ENCODE measurements around the gene CCR5AS.

The CCR5AS gene

DNA sequence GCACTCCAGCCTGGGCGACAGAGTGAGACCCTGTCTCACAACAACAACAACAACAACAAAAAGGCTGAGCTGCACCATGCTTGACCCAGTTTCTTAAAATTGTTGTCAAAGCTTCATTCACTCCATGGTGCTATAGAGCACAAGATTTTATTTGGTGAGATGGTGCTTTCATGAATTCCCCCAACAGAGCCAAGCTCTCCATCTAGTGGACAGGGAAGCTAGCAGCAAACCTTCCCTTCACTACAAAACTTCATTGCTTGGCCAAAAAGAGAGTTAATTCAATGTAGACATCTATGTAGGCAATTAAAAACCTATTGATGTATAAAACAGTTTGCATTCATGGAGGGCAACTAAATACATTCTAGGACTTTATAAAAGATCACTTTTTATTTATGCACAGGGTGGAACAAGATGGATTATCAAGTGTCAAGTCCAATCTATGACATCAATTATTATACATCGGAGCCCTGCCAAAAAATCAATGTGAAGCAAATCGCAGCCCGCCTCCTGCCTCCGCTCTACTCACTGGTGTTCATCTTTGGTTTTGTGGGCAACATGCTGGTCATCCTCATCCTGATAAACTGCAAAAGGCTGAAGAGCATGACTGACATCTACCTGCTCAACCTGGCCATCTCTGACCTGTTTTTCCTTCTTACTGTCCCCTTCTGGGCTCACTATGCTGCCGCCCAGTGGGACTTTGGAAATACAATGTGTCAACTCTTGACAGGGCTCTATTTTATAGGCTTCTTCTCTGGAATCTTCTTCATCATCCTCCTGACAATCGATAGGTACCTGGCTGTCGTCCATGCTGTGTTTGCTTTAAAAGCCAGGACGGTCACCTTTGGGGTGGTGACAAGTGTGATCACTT is 34.1 kb downstream of the CCR5AS start:
- peaks cover 3 to 15% (median 9%) of the 10 kb centered on the region in 3 donors for H3K27me3 ChIP-seq (ENCODE audit: control insufficient read depth in 3 of 3, insufficient read depth in 3 of 3, low read length in 3 of 3)
- no peak overlapping the region for H3K9ac ChIP-seq (ENCODE audit: low read depth in 1 of 3, low read length in 3 of 3)
- H3K4me1 ChIP-seq (ENCODE audit: control insufficient read depth in 3 of 3, insufficient read depth in 3 of 3, low read length in 3 of 3): no peaks in the 10 kb centered on the region
- no peaks in the 10 kb centered on the region for H3K36me3 ChIP-seq (ENCODE audit: control insufficient read depth in 3 of 3, insufficient read depth in 3 of 3, low read length in 3 of 3)
- H3K27ac ChIP-seq (ENCODE audit: low read depth, low read length): no peak overlapping the region
- H3K4me3 ChIP-seq (ENCODE audit: low read length in 3 of 3): no peak overlapping the region
- H3K9me3 ChIP-seq (ENCODE audit: control insufficient read depth in 3 of 3, low read length in 3 of 3): no peaks in the 10 kb centered on the region

DNA sequence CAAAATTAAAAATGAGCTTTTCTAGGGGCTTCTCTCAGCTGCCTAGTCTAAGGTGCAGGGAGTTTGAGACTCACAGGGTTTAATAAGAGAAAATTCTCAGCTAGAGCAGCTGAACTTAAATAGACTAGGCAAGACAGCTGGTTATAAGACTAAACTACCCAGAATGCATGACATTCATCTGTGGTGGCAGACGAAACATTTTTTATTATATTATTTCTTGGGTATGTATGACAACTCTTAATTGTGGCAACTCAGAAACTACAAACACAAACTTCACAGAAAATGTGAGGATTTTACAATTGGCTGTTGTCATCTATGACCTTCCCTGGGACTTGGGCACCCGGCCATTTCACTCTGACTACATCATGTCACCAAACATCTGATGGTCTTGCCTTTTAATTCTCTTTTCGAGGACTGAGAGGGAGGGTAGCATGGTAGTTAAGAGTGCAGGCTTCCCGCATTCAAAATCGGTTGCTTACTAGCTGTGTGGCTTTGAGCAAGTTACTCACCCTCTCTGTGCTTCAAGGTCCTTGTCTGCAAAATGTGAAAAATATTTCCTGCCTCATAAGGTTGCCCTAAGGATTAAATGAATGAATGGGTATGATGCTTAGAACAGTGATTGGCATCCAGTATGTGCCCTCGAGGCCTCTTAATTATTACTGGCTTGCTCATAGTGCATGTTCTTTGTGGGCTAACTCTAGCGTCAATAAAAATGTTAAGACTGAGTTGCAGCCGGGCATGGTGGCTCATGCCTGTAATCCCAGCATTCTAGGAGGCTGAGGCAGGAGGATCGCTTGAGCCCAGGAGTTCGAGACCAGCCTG is 35.1 kb downstream of the CCR5AS start:
- Histone ChIP-seq H3K27ac (ENCODE audit: low read depth, low read length) (no peak overlapping the region), H3K9ac (ENCODE audit: low read depth in 1 of 3, low read length in 3 of 3) (no peak overlapping the region), H3K36me3 (ENCODE audit: control insufficient read depth in 3 of 3, insufficient read depth in 3 of 3, low read length in 3 of 3) (no peaks in the 10 kb centered on the region), H3K4me3 (ENCODE audit: low read length in 3 of 3) (no peak overlapping the region), H3K9me3 (ENCODE audit: control insufficient read depth in 3 of 3, low read length in 3 of 3) (no peaks in the 10 kb centered on the region), H3K27me3 (ENCODE audit: control insufficient read depth in 3 of 3, insufficient read depth in 3 of 3, low read length in 3 of 3) (peaks cover 3 to 15% (median 10%) of the 10 kb centered on the region in 3 donors), H3K4me1 (ENCODE audit: control insufficient read depth in 3 of 3, insufficient read depth in 3 of 3, low read length in 3 of 3) (no peaks in the 10 kb centered on the region)

- Histone ChIP-seq H3K36me3 (ENCODE audit: control insufficient read depth in 3 of 3, insufficient read depth in 3 of 3, low read length in 3 of 3) (no peaks in the 10 kb centered on the region), H3K27ac (ENCODE audit: low read depth, low read length) (no peak within 1 kb of the TSS), H3K4me3 (ENCODE audit: low read length in 3 of 3) (no peak within 1 kb of the TSS), H3K27me3 (ENCODE audit: control insufficient read depth in 3 of 3, insufficient read depth in 3 of 3, low read length in 3 of 3) (peaks cover 3 to 15% (median 13%) of the 10 kb centered on the region in 3 donors), H3K9ac (ENCODE audit: low read depth in 1 of 3, low read length in 3 of 3) (no peak within 1 kb of the TSS), H3K4me1 (ENCODE audit: control insufficient read depth in 3 of 3, insufficient read depth in 3 of 3, low read length in 3 of 3) (no peaks in the 10 kb centered on the region), H3K9me3 (ENCODE audit: control insufficient read depth in 3 of 3, low read length in 3 of 3) (no peaks in the 10 kb centered on the region)
Observed at GRCh38 chr3:46370839-46371518, 35.9 kb downstream of the CCR5AS start, which contains the start of gene CCR5. Gene CCR5 (plus strand): TSS chr3:46370946. CDS start chr3:46372903, 1,957 bp downstream.

- Histone ChIP-seq H3K27me3 (ENCODE audit: control insufficient read depth in 3 of 3, insufficient read depth in 3 of 3, low read length in 3 of 3) (peaks cover 3 to 11% (median 8%) of the 10 kb centered on the region in 3 donors), H3K27ac (ENCODE audit: low read depth, low read length) (no peak overlapping the region), H3K4me1 (ENCODE audit: control insufficient read depth in 3 of 3, insufficient read depth in 3 of 3, low read length in 3 of 3) (no peaks in the 10 kb centered on the region)
Observed at GRCh38 chr3:46369675-46370132, 37.2 kb downstream of the CCR5AS start.

GRCh38 chr3:46369151-46369550 is 37.7 kb downstream of the CCR5AS start:
- Histone ChIP-seq H3K9ac (ENCODE audit: low read depth in 1 of 3, low read length in 3 of 3) (no peak overlapping the region), H3K27ac (ENCODE audit: low read depth, low read length) (no peak overlapping the region), H3K27me3 (ENCODE audit: control insufficient read depth in 3 of 3, insufficient read depth in 3 of 3, low read length in 3 of 3) (peaks cover 3 to 9% (median 8%) of the 10 kb centered on the region in 3 donors), H3K9me3 (ENCODE audit: control insufficient read depth in 3 of 3, low read length in 3 of 3) (no peaks in the 10 kb centered on the region), H3K4me3 (ENCODE audit: low read length in 3 of 3) (no peak overlapping the region), H3K4me1 (ENCODE audit: control insufficient read depth in 3 of 3, insufficient read depth in 3 of 3, low read length in 3 of 3) (no peaks in the 10 kb centered on the region), H3K36me3 (ENCODE audit: control insufficient read depth in 3 of 3, insufficient read depth in 3 of 3, low read length in 3 of 3) (no peaks in the 10 kb centered on the region)

More at GRCh38 chr3:46369675-46370132, 37.2 kb downstream of the CCR5AS start:
- Histone ChIP-seq H3K9me3 (ENCODE audit: control insufficient read depth in 3 of 3, low read length in 3 of 3) (no peaks in the 10 kb centered on the region), H3K9ac (ENCODE audit: low read depth in 1 of 3, low read length in 3 of 3) (no peak overlapping the region), H3K4me3 (ENCODE audit: low read length in 3 of 3) (no peak overlapping the region), H3K36me3 (ENCODE audit: control insufficient read depth in 3 of 3, insufficient read depth in 3 of 3, low read length in 3 of 3) (no peaks in the 10 kb centered on the region)

- no peaks in the 10 kb centered on the region for H3K4me1 ChIP-seq (ENCODE audit: control insufficient read depth in 3 of 3, insufficient read depth in 3 of 3, low read length in 3 of 3)
- no peak overlapping the region for H3K27ac ChIP-seq (ENCODE audit: low read depth, low read length)
- no peaks in the 10 kb centered on the region for H3K9me3 ChIP-seq (ENCODE audit: control insufficient read depth in 3 of 3, low read length in 3 of 3)
- no peak overlapping the region for H3K4me3 ChIP-seq (ENCODE audit: low read length in 3 of 3)
- H3K27me3 ChIP-seq (ENCODE audit: control insufficient read depth in 3 of 3, insufficient read depth in 3 of 3, low read length in 3 of 3): peaks cover 3 to 9% (median 5%) of the 10 kb centered on the region in 3 donors
- H3K36me3 ChIP-seq (ENCODE audit: control insufficient read depth in 3 of 3, insufficient read depth in 3 of 3, low read length in 3 of 3): no peaks in the 10 kb centered on the region
- H3K9ac ChIP-seq (ENCODE audit: low read depth in 1 of 3, low read length in 3 of 3): no peak overlapping the region
Observed at GRCh38 chr3:46368569-46368968, 38.3 kb downstream of the CCR5AS start.

GRCh38 chr3:46367811-46368210 is 39.1 kb downstream of the CCR5AS start:
- Histone ChIP-seq H3K27me3 (ENCODE audit: control insufficient read depth in 3 of 3, insufficient read depth in 3 of 3, low read length in 3 of 3) (peaks cover 0 to 9% (median 3%) of the 10 kb centered on the region in 3 donors), H3K36me3 (ENCODE audit: control insufficient read depth in 3 of 3, insufficient read depth in 3 of 3, low read length in 3 of 3) (no peaks in the 10 kb centered on the region), H3K9me3 (ENCODE audit: control insufficient read depth in 3 of 3, low read length in 3 of 3) (no peaks in the 10 kb centered on the region)

DNA sequence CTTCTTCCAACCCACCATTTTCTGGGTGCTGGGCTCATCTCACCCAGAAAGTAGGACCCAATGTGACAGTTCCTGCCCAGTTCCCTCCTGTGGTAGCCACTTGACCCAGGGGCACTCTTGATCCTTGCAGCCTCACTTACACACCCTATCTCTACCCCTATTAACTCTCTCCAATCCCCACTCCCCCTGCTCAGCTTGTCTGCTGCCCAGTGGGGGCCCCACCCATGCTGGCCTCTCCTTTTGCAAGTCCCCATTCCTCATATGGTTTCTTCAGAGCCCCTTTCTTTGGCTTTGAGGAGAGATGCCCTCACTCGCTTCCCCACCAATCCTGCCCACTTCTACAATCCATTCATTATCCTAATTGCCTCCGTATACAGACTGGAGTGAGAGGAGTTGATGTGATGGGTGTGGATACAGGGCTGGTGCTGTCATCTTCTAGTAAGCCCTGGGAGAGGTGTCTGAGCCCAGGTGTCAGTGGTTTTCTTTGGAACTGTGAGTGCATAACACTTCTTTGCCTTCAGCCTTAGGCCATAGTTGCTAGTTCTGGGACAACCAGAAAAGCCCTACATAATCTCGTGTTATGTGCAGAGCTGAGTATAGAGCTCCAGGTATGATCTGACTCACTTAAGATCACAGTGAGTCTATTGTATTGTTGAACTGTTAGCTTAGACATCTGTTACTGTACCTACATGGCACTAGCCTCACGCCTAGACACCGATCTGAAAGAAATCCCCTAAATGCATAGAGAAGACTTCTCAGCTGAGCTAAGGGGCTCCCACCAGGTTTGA is 40.9 kb downstream of the CCR5AS start:
- Histone ChIP-seq H3K9ac (ENCODE audit: low read depth in 1 of 3, low read length in 3 of 3) (no peak overlapping the region), H3K36me3 (ENCODE audit: control insufficient read depth in 3 of 3, insufficient read depth in 3 of 3, low read length in 3 of 3) (no peaks in the 10 kb centered on the region), H3K27me3 (ENCODE audit: control insufficient read depth in 3 of 3, insufficient read depth in 3 of 3, low read length in 3 of 3) (peaks cover 0 to 9% (median 0%) of the 10 kb centered on the region in 3 donors), H3K4me1 (ENCODE audit: control insufficient read depth in 3 of 3, insufficient read depth in 3 of 3, low read length in 3 of 3) (no peaks in the 10 kb centered on the region), H3K27ac (ENCODE audit: low read depth, low read length) (no peak overlapping the region), H3K9me3 (ENCODE audit: control insufficient read depth in 3 of 3, low read length in 3 of 3) (no peaks in the 10 kb centered on the region), H3K4me3 (ENCODE audit: low read length in 3 of 3) (no peak overlapping the region)

More at GRCh38 chr3:46367811-46368210, 39.1 kb downstream of the CCR5AS start:
- H3K4me3 ChIP-seq (ENCODE audit: low read length in 3 of 3): no peak overlapping the region
- no peak overlapping the region for H3K27ac ChIP-seq (ENCODE audit: low read depth, low read length)
- no peak overlapping the region for H3K9ac ChIP-seq (ENCODE audit: low read depth in 1 of 3, low read length in 3 of 3)
- no peaks in the 10 kb centered on the region for H3K4me1 ChIP-seq (ENCODE audit: control insufficient read depth in 3 of 3, insufficient read depth in 3 of 3, low read length in 3 of 3)

- peaks cover 0 to 5% (median 3%) of the 10 kb centered on the region in 3 donors for H3K4me1 ChIP-seq (ENCODE audit: control insufficient read depth in 3 of 3, insufficient read depth in 3 of 3, low read length in 3 of 3)
Observed at GRCh38 chr3:46365041-46365440, 41.8 kb downstream of the CCR5AS start.

More at GRCh38 chr3:46365041-46365440, 41.8 kb downstream of the CCR5AS start:
- peaks cover 0 to 9% (median 0%) of the 10 kb centered on the region in 3 donors for H3K27me3 ChIP-seq (ENCODE audit: control insufficient read depth in 3 of 3, insufficient read depth in 3 of 3, low read length in 3 of 3)
- no peaks in the 10 kb centered on the region for H3K9me3 ChIP-seq (ENCODE audit: control insufficient read depth in 3 of 3, low read length in 3 of 3)
- H3K27ac ChIP-seq (ENCODE audit: low read depth, low read length): no peak overlapping the region
- no peaks in the 10 kb centered on the region for H3K36me3 ChIP-seq (ENCODE audit: control insufficient read depth in 3 of 3, insufficient read depth in 3 of 3, low read length in 3 of 3)
- H3K9ac ChIP-seq (ENCODE audit: low read depth in 1 of 3, low read length in 3 of 3): no peak overlapping the region
- H3K4me3 ChIP-seq (ENCODE audit: low read length in 3 of 3): no peak overlapping the region

Measured in skeletal muscle tissue (tissue), 3 donors.